ENCODE data around the gene PIK3R5.

PIK3R5 gene

DNA sequence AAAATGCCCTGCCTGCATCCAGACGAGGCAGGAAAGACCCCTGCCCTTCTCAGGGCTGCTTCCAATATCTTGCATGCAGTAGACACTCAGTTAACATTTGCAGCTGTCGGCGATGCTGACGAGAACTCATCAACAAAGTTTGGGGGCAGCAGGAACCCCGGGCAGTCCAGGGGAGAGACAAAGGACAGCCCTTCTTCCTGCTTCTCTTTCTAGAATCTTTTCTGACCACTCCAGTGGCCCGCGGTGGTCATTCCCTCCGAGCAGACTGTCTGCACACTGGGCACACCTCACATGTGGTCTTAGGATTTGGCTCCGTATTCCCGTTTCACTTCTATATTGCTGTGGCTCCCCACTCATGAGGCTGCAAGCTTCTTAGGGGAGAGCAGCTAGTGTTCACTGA lies 135.4 kb downstream of the PIK3R5 start:
- no peaks in the 10 kb centered on the region for H3K9me3 ChIP-seq (ENCODE audit: insufficient read depth, low read length, severe bottlenecking)
- H2AFZ ChIP-seq (ENCODE audit: low read depth, low read length), result no peak overlapping the region
- no peak for ATAC-seq (ENCODE audit: insufficient read depth, low read depth)
- no peak overlapping the region for H3K4me2 ChIP-seq (ENCODE audit: insufficient read depth, low read length)
- H3K36me3 ChIP-seq (ENCODE audit: insufficient read depth, low read length), result peaks cover 56% of the 10 kb centered on the region
- H3K4me1 ChIP-seq (ENCODE audit: insufficient read depth, low read length), result peaks cover 7% of the 10 kb centered on the region
- no peak overlapping the region for H3K9ac ChIP-seq (ENCODE audit: low read depth, low read length)
- H3K4me3 ChIP-seq (ENCODE audit: low read depth in 1 of 2, low read length in 2 of 2), result no peak overlapping the region
- peak overlapping the region; percentile 12 for H3K27ac ChIP-seq (ENCODE audit: low read length)
- no peaks in the 10 kb centered on the region for H4K20me1 ChIP-seq (ENCODE audit: insufficient read depth, low read length)
- H3K79me2 ChIP-seq (ENCODE audit: insufficient read depth, low read length), result no peaks in the 10 kb centered on the region
- no peak for TF ChIP-seq CTCF (IDR thresholded peaks at IDR 0.05; ENCODE audit: borderline replicate concordance, extremely low read depth, low read length, poor library complexity, severe bottlenecking)
- TF ChIP-seq EZH2 (IDR thresholded peaks at IDR 0.05; ENCODE audit: borderline replicate concordance, low read depth, low read length, severe bottlenecking), result no peak
- no peaks in the 10 kb centered on the region for H3K27me3 ChIP-seq (ENCODE audit: insufficient read depth, low read length, poor library complexity)
- DNase-seq, result no peak

DNA sequence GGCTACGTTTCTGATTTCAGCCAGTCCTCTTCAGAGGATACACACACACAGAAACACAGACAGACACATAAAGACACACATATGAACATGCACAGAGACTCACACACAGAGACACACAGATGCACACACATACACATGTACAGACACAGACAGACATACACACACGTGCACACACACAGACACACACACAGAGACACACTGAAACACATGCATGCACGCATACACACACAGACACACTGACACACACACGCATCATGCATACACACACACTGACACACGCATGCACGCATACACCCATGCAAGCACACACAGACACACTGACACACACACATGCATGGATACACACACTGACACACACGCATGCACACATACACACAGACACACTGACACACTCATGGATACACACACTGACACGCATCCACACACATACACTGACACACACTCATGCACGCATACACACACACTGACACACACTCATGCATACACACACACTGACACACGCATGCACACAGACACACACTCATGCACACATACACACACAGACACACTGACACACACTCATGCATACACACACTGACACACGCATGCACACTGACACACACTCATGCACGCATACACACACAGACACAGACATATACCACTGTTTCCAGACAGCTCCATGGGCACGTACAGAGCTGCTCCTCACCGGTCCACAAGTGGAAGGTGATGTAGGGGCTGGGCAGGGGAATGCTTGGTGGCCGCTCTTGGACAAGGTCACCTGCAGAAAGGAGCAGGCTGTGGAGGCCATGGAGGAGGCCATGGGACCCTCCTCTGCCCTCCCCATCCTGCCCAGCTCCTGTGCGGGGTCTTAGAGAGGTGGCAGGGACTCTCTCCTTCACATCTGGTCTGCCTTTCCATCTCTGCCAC lies 136.2 kb downstream of the PIK3R5 start:
- Histone ChIP-seq H3K9ac (ENCODE audit: low read depth, low read length) (no peak overlapping the region), H3K4me3 (ENCODE audit: low read depth in 1 of 2, low read length in 2 of 2) (no peak overlapping the region), H2AFZ (ENCODE audit: low read depth, low read length) (no peak overlapping the region), H3K79me2 (ENCODE audit: insufficient read depth, low read length) (no peaks in the 10 kb centered on the region), H3K4me2 (ENCODE audit: insufficient read depth, low read length) (no peak overlapping the region), H3K27me3 (ENCODE audit: insufficient read depth, low read length, poor library complexity) (no peaks in the 10 kb centered on the region), H3K27ac (ENCODE audit: low read length) (peak overlapping the region; percentile 12; the same call in 1 of the 2 replicates), H3K36me3 (ENCODE audit: insufficient read depth, low read length) (peaks cover 51% of the 10 kb centered on the region), H3K4me1 (ENCODE audit: insufficient read depth, low read length) (peaks cover 7% of the 10 kb centered on the region), H4K20me1 (ENCODE audit: insufficient read depth, low read length) (no peaks in the 10 kb centered on the region), H3K9me3 (ENCODE audit: insufficient read depth, low read length, severe bottlenecking) (peaks cover 4% of the 10 kb centered on the region)
- ATAC-seq (ENCODE audit: insufficient read depth, low read depth) (no peak), DNase-seq (no peak)
- TF ChIP-seq CTCF (IDR thresholded peaks at IDR 0.05; ENCODE audit: borderline replicate concordance, extremely low read depth, low read length, poor library complexity, severe bottlenecking), result no peak
- TF ChIP-seq EZH2 (IDR thresholded peaks at IDR 0.05; ENCODE audit: borderline replicate concordance, low read depth, low read length, severe bottlenecking), result no peak

All from DND-41 (cell line).